HepG2 (cell line): ENCODE measurements around the gene ELL. TPM values are rescaled to one million over a fixed set of nuclear protein-coding genes. Genes with fewer than 3 reads are reported as not detected.

Source experiments
- ATAC-seq: fragments of 200-7000 bp; cut with Tn5 transposase; 3 replicates; pipeline ENCODE4 v1.9.1; 2020; ENCODE audit warnings: mild to moderate bottlenecking, moderate library complexity
- BruUV-seq: library from RNA; stranded (reverse); fragments of 400-500 nt; replicated peaks from 2 replicates; lab custom pipeline; 2021; lab: Mats Ljungman, UMichigan
- CTCF ChIA-PET: fragments of 300-600 bp; formaldehyde crosslinking; extraction: SDS; loops from one replicate; lab custom pipeline; 2021; ENCODE audit warnings: low total read pairs, inconsistent platforms, low intra/inter-chr PET ratio; lab: Yijun Ruan, JAX
- POLR2A ChIA-PET: fragments of 350-600 bp; sonication (Branson Sonifier 250); formaldehyde crosslinking; loops from one replicate; lab custom pipeline; 2020; ENCODE audit warnings: antibody characterized with exemption, inconsistent platforms; lab: Yijun Ruan, JAX
- DNase-seq: peaks from one replicate; pipeline ENCODE4 v3.0.0-alpha.2; 2015; ENCODE audit warnings: low spot score
- FAIRE-seq: peaks from 3 replicates; lab custom pipeline; 2011; peaks lifted over from hg19 to GRCh38; lab: Jason Lieb, UNC
- H2AFZ ChIP-seq: one replicate; pipeline ENCODE4 v1.6.1; 2011; ENCODE audit warnings: low read length, inconsistent platforms
- H3K27ac ChIP-seq: fragments of 300-600 bp; 3 replicates; pipeline ENCODE4 v1.8.0; 2011; ENCODE audit warnings: mixed run types, mild to moderate bottlenecking, mixed read lengths, low read length, inconsistent platforms; ENCODE audit not compliant: insufficient read depth; ENCODE audit errors: extremely low read length
- H3K27me3 ChIP-seq, 2 experiments: fragments of 200-600 bp in 1 of 2; 2 replicates in 1 of 2; 3 replicates in 1 of 2; pipeline versions ENCODE4 v1.6.0 to v1.8.0; 2011; ENCODE audit warnings: low read length in 2 of 2, mild to moderate bottlenecking in 2 of 2, moderate library complexity in 2 of 2, inconsistent platforms in 1 of 2; ENCODE audit not compliant: insufficient read depth in 2 of 2, control insufficient read depth in 1 of 2
- H3K36me3 ChIP-seq, 2 experiments: fragments of 200-600 bp in 1 of 2; replicated peaks in 1 of 2; 2 replicates in 1 of 2; 3 replicates in 1 of 2; pipeline versions ENCODE4 v1.5.1 to v1.8.0; 2011; ENCODE audit warnings: low read length in 2 of 2, inconsistent platforms in 1 of 2; ENCODE audit not compliant: insufficient read depth in 2 of 2, control insufficient read depth in 1 of 2
- H3K4me1 ChIP-seq: 2 replicates; pipeline ENCODE4 v1.5.1; 2012; ENCODE audit warnings: low read length, inconsistent platforms; ENCODE audit not compliant: insufficient read depth
- H3K4me2 ChIP-seq: 2 replicates; pipeline ENCODE4 v1.6.0; 2011; ENCODE audit warnings: low read depth, low read length, inconsistent platforms
- H3K4me3 ChIP-seq, 3 experiments: fragments of 200-600 bp in 1 of 3; sonication (generic), shearing (Covaris generic) in 1 of 3; replicated peaks in 1 of 3; 2 replicates each; pipeline ENCODE4 v1.5.1; 2011 to 2016; ENCODE audit warnings: low read length in 3 of 3, inconsistent platforms in 2 of 3, low read depth in 2 of 3, mild to moderate bottlenecking in 2 of 3, control low read depth in 1 of 3, mixed read lengths in 1 of 3; ENCODE audit not compliant: insufficient read depth in 1 of 3
- H3K79me2 ChIP-seq: one replicate; pipeline ENCODE4 v1.6.1; 2011; ENCODE audit warnings: low read length, inconsistent platforms; ENCODE audit not compliant: insufficient read depth
- H3K9ac ChIP-seq: 2 replicates; pipeline ENCODE4 v1.6.0; 2011; ENCODE audit warnings: mild to moderate bottlenecking, low read depth, low read length, inconsistent platforms; ENCODE audit not compliant: insufficient read depth
- H3K9me3 ChIP-seq: 2 replicates; pipeline ENCODE4 v1.5.1; 2012; ENCODE audit warnings: mild to moderate bottlenecking, low read length
- H4K20me1 ChIP-seq: 2 replicates; pipeline ENCODE4 v1.6.0; 2011; ENCODE audit warnings: inconsistent platforms, mild to moderate bottlenecking, low read length, moderate library complexity; ENCODE audit not compliant: insufficient read depth
- BORCS8-MEF2B ChIP-seq: sonication (generic); formaldehyde crosslinking; IDR thresholded peaks from 2 replicates; pipeline ENCODE4 v1.8.0; 2022; ENCODE audit warnings: mild to moderate bottlenecking, missing genetic modification reagents
- CEBPB ChIP-seq: IDR thresholded peaks from 2 replicates; pipeline ENCODE4 v1.6.1; 2011; ENCODE audit warnings: low read depth, low read length, improper control_type of control experiment, borderline replicate concordance
- CHD4 ChIP-seq: fragments of 200-600 bp; sonication (generic); IDR thresholded peaks from 2 replicates; pipeline ENCODE4 v1.7.0; 2017; ENCODE audit warnings: mild to moderate bottlenecking, low read length, borderline replicate concordance
- FLYWCH1 ChIP-seq: sonication (generic); formaldehyde crosslinking; IDR thresholded peaks from 2 replicates; pipeline ENCODE4 v1.8.1; 2023; ENCODE audit warnings: mild to moderate bottlenecking, missing genetic modification reagents
- HDAC2 ChIP-seq: sonication (generic); formaldehyde crosslinking; IDR thresholded peaks from 2 replicates; pipeline ENCODE4 v1.4.0; 2020; ENCODE audit warnings: missing genetic modification reagents
- HOXA7 ChIP-seq: sonication (generic); formaldehyde crosslinking; IDR thresholded peaks from 2 replicates; pipeline ENCODE4 v1.8.1; 2022; ENCODE audit warnings: mild to moderate bottlenecking, missing genetic modification reagents, moderate library complexity
- MXD4 ChIP-seq: IDR thresholded peaks from 2 replicates; pipeline ENCODE4 v1.6.1; 2016; ENCODE audit warnings: mild to moderate bottlenecking, missing biosample characterization, missing genetic modification reagents
- NFKB2 ChIP-seq: sonication (generic); formaldehyde crosslinking; IDR thresholded peaks from 2 replicates; pipeline ENCODE4 v1.4.0; 2020; ENCODE audit warnings: missing genetic modification reagents, borderline replicate concordance
- PHF8 ChIP-seq: sonication (generic); formaldehyde crosslinking; IDR thresholded peaks from 2 replicates; pipeline ENCODE4 v1.5.0; 2020; ENCODE audit warnings: missing genetic modification reagents
- PITX1 ChIP-seq: sonication (generic); formaldehyde crosslinking; IDR thresholded peaks from 2 replicates; pipeline ENCODE4 v1.5.1; 2020; ENCODE audit warnings: mild to moderate bottlenecking, missing genetic modification reagents
- ZFX ChIP-seq: sonication (generic); formaldehyde crosslinking; IDR thresholded peaks from 2 replicates; pipeline ENCODE4 v1.4.0; 2020; ENCODE audit warnings: mild to moderate bottlenecking, low read depth, missing genetic modification reagents, moderate library complexity
- ZMYM3 ChIP-seq: sonication (generic); formaldehyde crosslinking; IDR thresholded peaks from 2 replicates; pipeline ENCODE4 v1.5.1; 2020; ENCODE audit warnings: mild to moderate bottlenecking, missing genetic modification reagents
- ZNF292 ChIP-seq: sonication (generic); formaldehyde crosslinking; IDR thresholded peaks from 2 replicates; pipeline ENCODE4 v1.8.1; 2022; ENCODE audit warnings: mild to moderate bottlenecking, low read depth, missing genetic modification reagents, borderline replicate concordance
- ZNF362 ChIP-seq: sonication (generic); formaldehyde crosslinking; IDR thresholded peaks from 2 replicates; pipeline ENCODE4 v1.4.0; 2020; ENCODE audit warnings: missing genetic modification reagents, mild to moderate bottlenecking, borderline replicate concordance
- ZNF547 ChIP-seq: sonication (generic); formaldehyde crosslinking; IDR thresholded peaks from 2 replicates; pipeline ENCODE4 v1.5.1; 2020; ENCODE audit warnings: mild to moderate bottlenecking, missing genetic modification reagents
- ZNF713 ChIP-seq: sonication (generic); formaldehyde crosslinking; IDR thresholded peaks from 2 replicates; pipeline ENCODE4 v1.4.0; 2020; ENCODE audit warnings: mild to moderate bottlenecking, missing genetic modification reagents
- ZNF784 ChIP-seq: sonication (generic); formaldehyde crosslinking; IDR thresholded peaks from 2 replicates; pipeline ENCODE4 v1.5.1; 2020; ENCODE audit warnings: missing genetic modification reagents, mild to moderate bottlenecking, borderline replicate concordance
- ZNF883 ChIP-seq: sonication (generic); formaldehyde crosslinking; IDR thresholded peaks from 2 replicates; pipeline ENCODE4 v1.5.1; 2020; ENCODE audit warnings: mild to moderate bottlenecking, missing genetic modification reagents; ENCODE audit errors: not compliant biosample characterization
- ZSCAN25 ChIP-seq: sonication (generic); formaldehyde crosslinking; IDR thresholded peaks from 2 replicates; pipeline ENCODE4 v1.8.0; 2022; ENCODE audit warnings: mild to moderate bottlenecking, missing genetic modification reagents
- ZZZ3 ChIP-seq: sonication (generic); formaldehyde crosslinking; IDR thresholded peaks from 2 replicates; pipeline ENCODE4 v1.4.0; 2020; ENCODE audit warnings: missing genetic modification reagents, mild to moderate bottlenecking, borderline replicate concordance
- WGBS: methylation state at CpG from one replicate; pipeline ENCODE4 v1.1.6; 2017; ENCODE audit warnings: low lambda C conversion rate; 5-methylcytosine and 5-hydroxymethylcytosine counted together
- in situ Hi-C: cut with HindIII; loops from 2 replicates; pipeline ENCODE4 v1.10.0; 2017; ENCODE audit warnings: low pct_unique_long_range_greater_than_20kb; ENCODE audit not compliant: extremely low pct_ligation_motif_present
- intact Hi-C: fragments of 100-400 bp; cut with micrococcal nuclease; formaldehyde crosslinking; loops from one replicate; pipeline ENCODE4 v1.10.0; 2022; ENCODE audit not compliant: unreplicated experiment
- polyA plus RNA-seq, 8 experiments: library from polyadenylated mRNA; depleted of rRNA in 3 of 8; stranded (reverse) in 7 of 8; unstranded in 1 of 8; fragments of >200 nt; fragmentation: Illumina TruSeq in 4 of 8; extraction: Trizol in 4 of 8; gene quantifications; 2 replicates each; pipeline versions ENCODE4 v1.2.1 to v1.2.3, GENCODE V29; 2011 to 2016; ENCODE audit warnings: low read depth in 4 of 8, missing spikeins in 1 of 8, mixed read lengths in 1 of 8; ENCODE audit not compliant: insufficient read depth in 1 of 8
- total RNA-seq, 5 experiments: library from RNA; depleted of rRNA; stranded (reverse); fragments of >200 nt; fragmentation: Illumina TruSeq; extraction: Trizol; gene quantifications; 2 replicates each; pipeline ENCODE4 v1.2.3, GENCODE V29; 2016; ENCODE audit warnings: low read depth in 1 of 5

The ELL gene
- total and polyA plus RNA-seq, 2 of the 13 experiments (the other 11 are each of a cell fraction or from before 2014, with no cell fraction given) = 3.7 to 5.4 TPM

GRCh38 chr19:18439025-18439909 is 82.6 kb downstream of the ELL start (continued):
- TF ChIP-seq ZNF362 (CRISPR knock-in tag) = 0 out of 2 replicates have a peak, but pooled peaks have one; percentile 42
- TF ChIP-seq CEBPB = 0 out of 2 replicates have a peak, but pooled peaks have one; percentile 1
- peak; percentile 9 for TF ChIP-seq ZNF883 (CRISPR knock-in tag)
- no peak for TF ChIP-seq FLYWCH1 (CRISPR knock-in tag)
- 0 out of 2 replicates have a peak, but pooled peaks have one; percentile 1 for TF ChIP-seq ZNF784
- peak; percentile 57; the same call in 1 of the 2 replicates for TF ChIP-seq CHD4

- Histone ChIP-seq H3K79me2 (no peaks in the 10 kb centered on the region), H3K27ac (peak overlapping the region; percentile 29), H3K4me3 (peak overlapping the region; percentile 29 to 75 (median 72)), H2AFZ (no peak overlapping the region), H3K4me2 (peak overlapping the region; percentile 95), H3K36me3 (peaks cover under 1 to 2% of the 10 kb centered on the region in 2 experiments; a peak in 1 of 5 replicates), H3K27me3 (no peaks in the 10 kb centered on the region), H4K20me1 (peaks cover 9% of the 10 kb centered on the region; the same call in 1 of the 2 replicates), H3K9me3 (no peaks in the 10 kb centered on the region), H3K4me1 (peaks cover 45% of the 10 kb centered on the region), H3K9ac (peak overlapping the region; percentile 64)
- DNase-seq = peak; percentile 63
- ChIA-PET CTCF (no interaction called here), POLR2A (interaction anchor here (0.8 to 1.6 kb wide), 2 partner anchors 18 to 23 kb away, joined by 3 to 4 read pairs; no protein-coding TSS in a partner anchor)
- intact Hi-C loops = no loop called here
- in situ Hi-C loops = no loop called here
- no peak for FAIRE-seq
- ATAC-seq = peak; percentile 40
- WGBS = 2% methylated on average over 7 of the region's 24 CpGs
- no TSS peak for BruUV-seq
- TF ChIP-seq ZMYM3 (CRISPR knock-in tag) (peak; percentile 39; the same call in 1 of the 2 replicates), PHF8 (CRISPR knock-in tag) (peak; percentile 63; the same call in 1 of the 2 replicates), ZNF292 (CRISPR knock-in tag) (peak; percentile 64; the same call in 1 of the 2 replicates), BORCS8-MEF2B (CRISPR knock-in tag) (peak; percentile 88), MXD4 (CRISPR knock-in tag) (no peak), ZZZ3 (CRISPR knock-in tag) (0 out of 2 replicates have a peak, but pooled peaks have one; percentile 23), ZSCAN25 (CRISPR knock-in tag) (peak; percentile 74), HDAC2 (peak; percentile 31; the same call in 1 of the 2 replicates), ZNF547 (peak; percentile 69), ZNF713 (CRISPR knock-in tag) (no peak), ZFX (CRISPR knock-in tag) (peak; percentile 94), PITX1 (peak; percentile 51; the same call in 1 of the 2 replicates), NFKB2 (CRISPR knock-in tag) (peak; percentile 57; the same call in 1 of the 2 replicates), HOXA7 (CRISPR knock-in tag) (peak; percentile 63; the same call in 1 of the 2 replicates)
Measured at GRCh38 chr19:18438331-18439024, 83.4 kb downstream of the ELL start.
